Lung (tissue), 12 donors: ENCODE results near the gene TRIM17. TPM values are rescaled to one million over a fixed set of nuclear protein-coding genes. Genes with fewer than 3 reads are reported as not detected.

Experiments
- ATAC-seq: fragments of 200-7000 bp; cut with Tn5 transposase; one replicate; pipeline ENCODE4 v1.9.1; 2020; ENCODE audit warnings: moderate number of reproducible peaks; ENCODE audit not compliant: insufficient read depth, low FRiP score
- DNase-seq, 3 donors: peaks; one replicate each; pipeline ENCODE4 v3.0.0-alpha.2; 2013 to 2017
- H3K27ac ChIP-seq, 2 donors: one replicate each; pipeline ENCODE4 v1.5.1; 2013; ENCODE audit warnings: mild to moderate bottlenecking in 2 of 2, moderate library complexity in 2 of 2, control low read depth in 1 of 2, inconsistent platforms in 1 of 2, low read depth in 1 of 2, low read length in 1 of 2
- H3K27me3 ChIP-seq, 3 donors: one replicate each; pipeline ENCODE4 v1.5.1; 2013; ENCODE audit warnings: low read length in 2 of 3; ENCODE audit not compliant: control insufficient read depth in 3 of 3, insufficient read depth in 3 of 3
- H3K36me3 ChIP-seq, 4 donors: one replicate each; pipeline ENCODE4 v1.5.1; 2013; ENCODE audit warnings: low read length in 4 of 4, mild to moderate bottlenecking in 1 of 4, moderate library complexity in 1 of 4; ENCODE audit not compliant: control insufficient read depth in 4 of 4, insufficient read depth in 4 of 4
- H3K4me1 ChIP-seq, 5 donors: one replicate each; pipeline ENCODE4 v1.5.1; 2013; ENCODE audit warnings: low read length in 5 of 5, mild to moderate bottlenecking in 2 of 5, moderate library complexity in 1 of 5; ENCODE audit not compliant: control insufficient read depth in 5 of 5, insufficient read depth in 5 of 5
- H3K4me3 ChIP-seq: one replicate; pipeline ENCODE4 v1.5.1; 2013; ENCODE audit warnings: mild to moderate bottlenecking, control low read depth, moderate library complexity
- H3K9ac ChIP-seq, 2 donors: one replicate each; pipeline ENCODE4 v1.5.1; 2013; ENCODE audit warnings: low read length in 2 of 2, control low read depth in 1 of 2; ENCODE audit not compliant: insufficient read depth in 1 of 2
- H3K9me3 ChIP-seq, 4 donors: one replicate each; pipeline ENCODE4 v1.5.1; 2013; ENCODE audit warnings: low read length in 3 of 4, mild to moderate bottlenecking in 1 of 4, moderate library complexity in 1 of 4; ENCODE audit not compliant: control insufficient read depth in 4 of 4, insufficient read depth in 3 of 4
- CTCF ChIP-seq: IDR thresholded peaks from 2 replicates; pipeline ENCODE4 v1.5.1; 2012; ENCODE audit warnings: mild to moderate bottlenecking; ENCODE audit errors: control extremely low read depth, extremely low read depth
- WGBS, 2 donors: extraction: QIAGEN DNeasy Blood & Tissue Kit; methylation state at CpG; one replicate each; pipeline ENCODE4 v1.1.7; 2013; 5-methylcytosine and 5-hydroxymethylcytosine counted together
- polyA plus RNA-seq, 2 donors: library from polyadenylated mRNA; stranded (reverse); fragments of 200-250 nt; gene quantifications; one replicate each; pipeline ENCODE4 v1.2.1, GENCODE V29; 2013
- total RNA-seq, 2 donors: library from RNA; depleted of rRNA in 1 of 2; stranded (reverse); fragments of >200 nt in 1 of 2; gene quantifications; one replicate each; pipeline ENCODE4 v1.2.1, GENCODE V29; 2014 to 2021
- donor health status: control.
- donor health status: control.
- donor health status: Bipolar disorder and iron deficiency.
- donor health status: healthy.
- donor health status: DM: yes; HTN: yes; CAD: no.

Gene TRIM17
- total and polyA plus RNA-seq, 4 donors, result 1.0 to 3.3 (median 1.8) TPM

GRCh38 chr1:228464487-228464983 lies 47.9 kb upstream of the TRIM17 start:
- DNase-seq (peak; percentile 84 to 87 (median 84)), ATAC-seq (peak; percentile 71)
- peaks cover 0 to 12% (median 0%) of the 10 kb centered on the region in 5 donors for H3K4me1 ChIP-seq
- TF ChIP-seq CTCF, result no peak
- H3K36me3 ChIP-seq, result no peaks in the 10 kb centered on the region
- peaks cover 0 to 2% (median 0%) of the 10 kb centered on the region in 4 donors for H3K9me3 ChIP-seq
- WGBS, 2 donors, result 2 to 4% methylated on average over 29 to 33 of the region's 33 CpGs
- no peak overlapping the region for H3K27ac ChIP-seq
- no peak overlapping the region for H3K4me3 ChIP-seq
- H3K9ac ChIP-seq, result no peak overlapping the region
- H3K27me3 ChIP-seq, result peaks cover 14 to 80% (median 79%) of the 10 kb centered on the region in 3 donors

- Histone ChIP-seq H3K4me1 (peaks cover 0 to 15% (median 0%) of the 10 kb centered on the region in 5 donors), H3K27ac (no peak overlapping the region), H3K36me3 (no peaks in the 10 kb centered on the region), H3K9me3 (peaks cover 0 to 2% (median 0%) of the 10 kb centered on the region in 4 donors), H3K9ac (no peak overlapping the region), H3K27me3 (peaks cover 14 to 74% (median 72%) of the 10 kb centered on the region in 3 donors), H3K4me3 (no peak overlapping the region)
- DNase-seq, result peak; percentile 31 to 50 (median 42)
- TF ChIP-seq CTCF, result no peak
- WGBS, 2 donors, result 2 to 3% methylated on average over 53 to 55 of the region's 56 CpGs
- peak; percentile 22 for ATAC-seq
Observed at GRCh38 chr1:228463559-228464455, 47.1 kb upstream of the TRIM17 start.

- H3K27me3 ChIP-seq, result peaks cover 14 to 70% (median 65%) of the 10 kb centered on the region in 3 donors
- 51 to 63% methylated on average over 7 of the region's 7 CpGs for WGBS, 2 donors
- H3K9me3 ChIP-seq, result peaks cover 0 to 2% (median 0%) of the 10 kb centered on the region in 4 donors
- H3K4me1 ChIP-seq, result peaks cover 0 to 20% (median 5%) of the 10 kb centered on the region in 5 donors
- DNase-seq (no peak), ATAC-seq (no peak)
- no peak for TF ChIP-seq CTCF
- no peak overlapping the region for H3K9ac ChIP-seq
- H3K36me3 ChIP-seq, result no peaks in the 10 kb centered on the region
- no peak overlapping the region for H3K4me3 ChIP-seq
- no peak overlapping the region for H3K27ac ChIP-seq
Observed at GRCh38 chr1:228463009-228463558, 46.4 kb upstream of the TRIM17 start.
